Osteocyte (in vitro differentiated cells): ENCODE measurements around the gene CNPY4. TPM values are rescaled to one million over a fixed set of nuclear protein-coding genes. Genes with fewer than 3 reads are reported as not detected.
A peak's percentile ranks its signal among the peaks of the same experiment; 100 is the strongest.

Experiments used
- DNase-seq: peaks from one replicate; pipeline ENCODE4 v3.0.0; 2021; ENCODE audit warnings: mixed read lengths; ENCODE audit not compliant: unreplicated experiment; ENCODE audit errors: extremely low spot score
- H3K27ac Mint-ChIP-seq: one replicate; pipeline ENCODE4 v1.8.0; 2021; ENCODE audit warnings: mild to moderate bottlenecking, mixed read lengths; ENCODE audit not compliant: unreplicated experiment
- H3K27me3 Mint-ChIP-seq: one replicate; pipeline ENCODE4 v1.8.0; 2021; ENCODE audit warnings: mixed read lengths; ENCODE audit not compliant: unreplicated experiment
- H3K36me3 Mint-ChIP-seq: one replicate; pipeline ENCODE4 v1.8.0; 2021; ENCODE audit warnings: mixed read lengths; ENCODE audit not compliant: unreplicated experiment
- H3K4me1 Mint-ChIP-seq: one replicate; pipeline ENCODE4 v1.8.0; 2021; ENCODE audit warnings: mixed read lengths; ENCODE audit not compliant: unreplicated experiment
- H3K4me3 Mint-ChIP-seq: one replicate; pipeline ENCODE4 v1.8.0; 2021; ENCODE audit warnings: mild to moderate bottlenecking, moderate library complexity, mixed read lengths; ENCODE audit not compliant: unreplicated experiment
- H3K9me3 Mint-ChIP-seq: one replicate; pipeline ENCODE4 v1.8.0; 2021; ENCODE audit warnings: mixed read lengths; ENCODE audit not compliant: unreplicated experiment
- CTCF ChIP-seq: fragments of 200-600 bp; sonication (generic); IDR thresholded peaks from 2 replicates; pipeline ENCODE4 v1.5.0; 2021; ENCODE audit warnings: antibody characterized with exemption, mild to moderate bottlenecking, moderate library complexity
- total RNA-seq: library from RNA; stranded (reverse); gene quantifications from 2 replicates; pipeline ENCODE4 v1.2.1, GENCODE V29; 2021

Gene CNPY4
- total RNA-seq, 1 donor from 2014 or later = 33.6 TPM

GRCh38 chr7:100098913-100099312, 20.5 kb upstream of the CNPY4 start:
- Mint-ChIP-seq H3K4me1 (peaks cover 30% of the 10 kb centered on the region), H3K9me3 (no peaks in the 10 kb centered on the region), H3K27ac (peak overlapping the region; percentile 98), H3K36me3 (peaks cover 38% of the 10 kb centered on the region), H3K27me3 (no peaks in the 10 kb centered on the region), H3K4me3 (peak overlapping the region; percentile 91)
- DNase-seq = no peak
- no peak for TF ChIP-seq CTCF

GRCh38 chr7:100099452-100099851, 20.0 kb upstream of the CNPY4 start:
- H3K36me3 Mint-ChIP-seq = peaks cover 38% of the 10 kb centered on the region
- peaks cover 31% of the 10 kb centered on the region for H3K4me1 Mint-ChIP-seq
- H3K9me3 Mint-ChIP-seq = no peaks in the 10 kb centered on the region
- H3K27ac Mint-ChIP-seq = peak overlapping the region; percentile 98
- no peak for DNase-seq
- H3K27me3 Mint-ChIP-seq = no peaks in the 10 kb centered on the region
- no peak for TF ChIP-seq CTCF
- H3K4me3 Mint-ChIP-seq = peak overlapping the region; percentile 91

- Mint-ChIP-seq H3K27ac (peak overlapping the region; percentile 98), H3K4me3 (peak overlapping the region; percentile 91), H3K27me3 (no peaks in the 10 kb centered on the region), H3K4me1 (peaks cover 31% of the 10 kb centered on the region), H3K36me3 (peaks cover 36% of the 10 kb centered on the region), H3K9me3 (no peaks in the 10 kb centered on the region)
- DNase-seq = peak; percentile 99
- TF ChIP-seq CTCF = no peak
These were observed 18.9 kb upstream of the CNPY4 start for GRCh38 chr7:100100420-100101015.

GRCh38 chr7:100101016-100101862, 18.2 kb upstream of the CNPY4 start, which contains the start of the genes AP4M1 and MCM7:
AP4M1 (plus strand) TSS chr7:100101643; CDS start chr7:100101715, 72 bp downstream.
MCM7 (minus strand) TSS chr7:100101397; CDS start chr7:100101294, 103 bp downstream.
- Mint-ChIP-seq H3K9me3 (no peaks in the 10 kb centered on the region), H3K27me3 (no peaks in the 10 kb centered on the region), H3K4me3 (peak within 1 kb of the TSS; percentile 91), H3K36me3 (peaks cover 33% of the 10 kb centered on the region), H3K27ac (peak within 1 kb of the TSS; percentile 98), H3K4me1 (peaks cover 29% of the 10 kb centered on the region)
- DNase-seq = peak; percentile 99
- no peak for TF ChIP-seq CTCF
